ENCODE results near the gene SEC62.

Gene SEC62

DNA sequence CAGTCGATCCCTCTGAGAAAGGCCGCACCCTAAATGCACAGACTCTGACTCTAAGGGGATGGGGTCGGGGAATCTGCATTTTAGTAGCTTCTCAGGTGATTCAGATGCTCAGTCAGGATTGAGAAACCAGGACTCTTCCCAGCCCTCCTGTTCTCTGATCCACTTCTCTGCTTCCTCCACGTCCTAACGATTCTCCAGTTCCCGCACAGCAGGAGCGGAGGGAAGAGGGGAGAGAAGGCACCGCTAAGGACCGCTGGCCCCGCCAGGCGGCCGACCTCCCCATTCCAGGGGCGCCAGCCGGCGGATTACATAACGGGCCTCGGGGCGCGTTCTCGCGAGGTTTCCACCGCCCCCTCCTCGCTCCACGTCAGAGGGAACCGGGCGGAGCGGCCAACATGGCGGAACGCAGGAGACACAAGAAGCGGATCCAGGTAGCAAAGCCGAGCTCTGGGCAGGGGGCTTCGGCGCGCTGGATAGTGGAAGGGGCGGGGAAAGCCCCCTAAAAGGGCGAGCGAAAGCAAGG, at the start of gene SEC62:
Gene SEC62, plus strand, starts transcription at position 380 of the 523 bp plus-strand sequence. Its CDS starts 16 bp downstream, at position 396.
- DNase-seq = peak; percentile 99

DNA sequence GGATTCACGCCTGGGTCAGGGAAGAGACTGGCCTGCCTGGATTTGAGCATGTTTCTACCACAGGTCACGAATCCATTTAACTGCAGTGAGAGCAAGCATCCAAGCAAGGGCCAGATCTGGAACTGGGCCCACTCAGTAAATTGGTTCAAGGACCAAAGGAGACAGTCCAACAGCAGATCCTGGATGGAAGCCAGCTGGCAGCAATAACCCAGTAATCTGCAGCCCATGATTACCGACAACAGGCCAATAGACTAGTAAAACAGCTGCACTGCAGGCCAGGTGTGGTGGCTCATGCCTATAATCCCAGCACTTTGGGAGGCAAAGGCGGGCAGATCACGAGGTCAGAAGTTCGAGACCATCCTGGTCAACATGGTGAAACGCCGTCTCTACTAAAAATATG, 43.4 kb upstream of the SEC62 start:
- DNase-seq = no peak

DNA sequence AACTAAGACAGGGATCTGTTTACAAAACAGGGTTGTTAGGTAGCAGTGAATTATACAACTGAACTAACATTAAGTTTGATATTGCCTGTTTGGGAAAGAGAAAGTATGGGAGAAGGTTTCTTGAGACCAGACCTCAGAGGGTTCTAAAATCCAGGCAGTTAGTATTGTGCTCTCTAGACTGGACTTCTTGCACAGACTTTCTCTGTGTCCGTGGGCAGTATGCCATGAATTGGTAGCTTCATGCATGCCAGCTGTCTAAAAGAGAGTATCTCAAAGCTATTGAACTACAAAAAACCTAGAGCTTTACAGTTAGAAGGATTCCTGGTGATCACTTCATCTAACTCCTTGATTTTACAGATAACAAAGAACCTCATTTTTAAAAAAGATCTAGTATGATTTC, 42.8 kb upstream of the SEC62 start:
- DNase-seq = no peak

DNA sequence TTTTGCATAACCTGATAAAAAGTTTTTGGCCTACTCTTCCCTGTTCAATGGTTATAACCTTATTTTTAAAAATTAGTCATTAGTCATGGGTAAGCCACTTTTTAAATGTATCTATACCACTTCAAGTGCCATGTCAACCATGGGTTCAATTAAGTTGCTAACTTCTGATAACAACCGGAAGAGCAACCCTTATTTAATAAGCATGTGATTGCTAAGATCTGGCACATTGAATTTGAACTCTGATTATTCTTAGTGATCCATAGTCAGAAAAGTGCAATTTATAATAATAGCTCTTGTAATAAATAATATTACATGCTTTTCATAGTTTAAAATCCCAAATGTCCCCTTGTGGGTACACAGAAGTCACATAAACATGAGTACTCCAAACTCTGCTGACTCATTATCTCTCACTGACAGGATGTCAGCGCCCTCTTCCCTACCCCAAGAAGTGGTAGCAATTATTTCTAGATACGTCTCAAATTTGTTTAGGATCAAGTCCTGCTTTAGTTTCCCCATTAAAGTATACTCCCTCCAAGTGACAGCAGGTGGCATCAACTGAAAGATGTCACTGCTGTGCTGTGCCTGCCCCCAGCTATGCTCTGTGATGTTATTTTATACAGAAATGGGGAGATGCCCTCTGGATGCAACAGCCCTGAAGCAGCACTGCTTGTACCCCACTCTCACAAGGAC, 36.6 kb upstream of the SEC62 start:
- DNase-seq = no peak

- DNase-seq = no peak
These were observed 35.8 kb upstream of the SEC62 start for GRCh38 chr3:169930843-169931242.

DNA sequence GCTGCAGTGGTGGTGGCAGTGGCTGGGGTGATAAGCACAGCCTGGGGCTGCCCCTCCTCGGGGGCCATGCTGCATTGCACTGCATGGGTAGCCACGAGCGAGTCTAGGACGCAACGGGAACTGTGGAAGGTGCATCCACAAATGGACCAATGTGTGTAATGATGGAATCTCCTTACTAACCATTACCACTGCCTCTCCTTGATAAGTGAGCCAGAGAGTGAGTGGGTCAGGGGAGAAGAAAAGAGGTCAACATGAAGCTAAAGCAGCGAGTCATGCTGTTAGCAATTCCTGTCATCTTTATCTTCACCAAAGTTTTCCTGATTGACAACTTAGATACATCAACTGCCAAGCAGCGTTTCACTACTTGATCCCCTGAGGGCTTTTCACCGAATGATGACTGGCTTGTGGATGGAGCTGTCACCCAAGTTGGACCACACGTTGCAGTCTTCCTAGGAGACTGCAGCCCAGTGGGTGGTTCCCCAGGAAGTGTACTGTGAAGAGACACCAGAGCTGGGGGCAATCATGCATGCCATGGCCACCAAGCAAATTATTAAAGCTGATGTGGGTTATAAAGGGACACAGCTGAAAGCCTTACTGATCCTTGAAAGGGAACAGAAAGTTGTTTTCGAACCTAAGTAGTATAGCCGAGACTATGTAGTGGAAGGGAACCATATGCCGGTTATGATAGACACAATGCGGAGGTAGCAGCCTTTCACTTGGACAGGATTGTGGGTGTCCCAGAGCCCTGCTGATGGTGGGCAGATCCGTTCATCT, 34.7 kb upstream of the SEC62 start:
- DNase-seq = no peak

GRCh38 chr3:169939320-169939719, 27.3 kb upstream of the SEC62 start:
- no peak for DNase-seq

- DNase-seq = no peak
These were observed 26.9 kb upstream of the SEC62 start for GRCh38 chr3:169939751-169940150.

GRCh38 chr3:169940470-169941181, 26.0 kb upstream of the SEC62 start:
- no peak for DNase-seq

- DNase-seq = no peak
These were observed 21.3 kb upstream of the SEC62 start for GRCh38 chr3:169945313-169945712.

DNA sequence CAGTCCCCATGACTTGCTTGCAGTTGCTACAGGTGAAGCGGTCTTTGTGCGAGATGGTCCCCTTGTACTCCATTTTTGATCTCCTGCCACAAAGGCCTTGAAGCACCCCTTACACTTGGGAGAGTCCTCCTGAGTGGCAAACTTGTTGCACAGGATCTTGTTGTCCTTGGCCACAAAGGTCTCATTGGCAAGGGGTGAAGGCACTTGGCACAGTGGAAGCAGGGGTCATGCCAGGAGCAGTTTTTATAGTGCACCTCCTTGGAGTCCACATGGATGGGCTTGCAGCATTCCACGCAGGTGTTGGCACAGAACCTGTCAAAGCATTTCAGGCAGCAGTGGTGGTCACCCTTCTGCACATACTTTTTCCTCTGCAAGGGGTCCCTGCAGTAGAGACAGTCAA, 20.3 kb upstream of the SEC62 start:
- DNase-seq = no peak

- DNase-seq = no peak
These were observed 17.8 kb upstream of the SEC62 start for GRCh38 chr3:169948559-169949448.

- DNase-seq = no peak
These were observed 14.6 kb upstream of the SEC62 start for GRCh38 chr3:169952045-169952444.

DNA sequence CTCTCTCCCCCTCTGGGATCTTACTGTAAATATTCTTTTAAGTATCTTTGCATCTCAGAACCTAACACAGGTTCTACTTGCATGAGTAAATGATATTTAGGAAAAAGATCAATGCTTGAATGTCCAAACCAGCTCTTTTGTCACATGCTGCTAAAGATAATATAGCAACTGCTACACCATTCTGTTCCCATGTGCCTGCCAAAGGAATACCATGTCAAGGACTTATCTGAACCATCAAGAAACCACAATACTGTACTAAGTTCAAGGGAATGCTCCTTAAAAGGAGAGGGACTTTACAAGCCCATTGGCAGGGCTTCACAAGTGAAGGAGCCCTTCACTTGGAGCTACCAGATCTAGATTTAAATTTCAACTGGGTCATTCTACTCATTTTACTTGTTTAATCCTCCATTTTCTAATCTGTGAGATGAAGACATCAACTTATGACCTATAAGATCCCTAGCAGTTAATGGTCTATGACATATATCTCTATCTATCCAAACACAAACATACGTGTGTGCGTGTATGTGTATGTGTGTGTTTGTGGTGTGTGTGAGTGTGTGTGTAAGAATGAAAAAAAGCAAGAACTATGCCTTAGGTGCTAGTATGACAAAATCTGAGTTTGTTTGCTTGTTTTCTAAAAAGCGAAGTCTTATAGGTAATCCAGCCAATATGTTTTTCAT, 13.0 kb upstream of the SEC62 start:
- DNase-seq = no peak

- no peak for DNase-seq
These were observed 12.4 kb upstream of the SEC62 start for GRCh38 chr3:169954142-169954756.

- DNase-seq = no peak
These were observed 11.2 kb upstream of the SEC62 start for GRCh38 chr3:169955406-169955805.

GRCh38 chr3:169964176-169964575, 2.4 kb upstream of the SEC62 start:
- DNase-seq = no peak

DNA sequence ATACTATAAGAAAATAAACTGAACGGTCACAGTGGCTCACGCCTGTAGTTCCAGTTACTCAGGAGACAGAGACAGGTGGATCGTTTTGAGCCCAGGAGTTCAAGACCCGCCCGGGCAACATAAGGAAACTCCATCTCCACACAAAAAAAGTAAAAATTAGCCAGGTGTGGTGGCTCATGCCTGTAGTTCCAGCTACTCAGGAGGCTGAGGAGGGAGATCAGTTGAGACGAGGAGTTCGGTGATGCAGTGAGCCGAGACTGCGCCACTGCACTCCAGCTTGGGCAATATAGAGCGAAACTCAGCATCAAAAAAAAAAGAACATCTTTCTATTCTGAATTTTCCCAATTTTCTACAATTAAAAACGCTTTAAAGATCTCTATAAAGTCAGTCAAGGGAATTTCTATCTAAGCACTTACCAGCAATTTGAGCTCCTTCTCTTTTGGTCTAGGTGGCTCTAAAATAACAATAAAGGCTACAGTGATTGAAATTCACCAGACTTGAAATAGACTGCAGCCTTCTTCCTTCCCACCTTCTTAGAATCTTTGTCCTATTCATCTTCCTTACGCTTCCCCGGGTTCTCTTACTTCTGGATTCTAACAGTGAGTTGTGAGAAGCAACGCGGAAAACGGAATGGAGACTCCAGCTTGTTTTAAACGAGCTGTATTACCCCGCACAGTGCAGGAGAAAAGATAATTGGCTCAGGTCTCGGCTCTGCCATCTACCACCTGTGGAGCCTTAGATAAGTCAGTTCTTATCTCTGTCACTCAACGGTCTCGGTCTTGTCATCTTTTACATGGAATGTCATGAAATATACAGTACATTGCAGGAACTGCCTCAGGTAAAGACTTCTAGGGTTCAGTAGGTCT, 812 bp upstream of the SEC62 start:
- DNase-seq = no peak

GRCh38 chr3:169966951-169967915, 626 bp downstream of the SEC62 start:
- no peak for DNase-seq
